A549 (cell line): Measurements from ENCODE around the gene PRL. TPM values are rescaled to one million over a fixed set of nuclear protein-coding genes. Genes with fewer than 3 reads are reported as not detected.

Source experiments
- ATAC-seq, 2 experiments: fragments of 200-7000 bp in 1 of 2; fragments of >200 bp in 1 of 2; cut with Nextera tagmentation in 1 of 2; cut with Tn5 transposase in 1 of 2; 3 replicates each; pipeline versions ENCODE4 v1.8.0 to v1.9.1; 2018 to 2020; ENCODE audit warnings: mild to moderate bottlenecking in 1 of 2, moderate library complexity in 1 of 2
- CTCF ChIA-PET: fragments of 300-600 bp; sonication (Branson Sonifier 250); formaldehyde crosslinking; extraction: SDS; loops from one replicate; lab custom pipeline; 2021; ENCODE audit warnings: antibody characterized with exemption, inconsistent platforms; lab: Yijun Ruan, JAX
- POLR2A ChIA-PET: fragments of 350-600 bp; formaldehyde crosslinking; extraction: SDS; loops from one replicate; lab custom pipeline; 2021; ENCODE audit warnings: antibody characterized with exemption, inconsistent platforms; lab: Yijun Ruan, JAX
- DNase-seq, 2 experiments: peaks; one replicate each; pipeline versions ENCODE4 v3.0.0 to v3.0.0-alpha.2; 2011 to 2016; ENCODE audit warnings: low read depth in 1 of 2, low spot score in 1 of 2
- FAIRE-seq: peaks from 2 replicates; lab custom pipeline; 2011; peaks lifted over from hg19 to GRCh38; lab: Jason Lieb, UNC
- H3K27ac ChIP-seq, 2 experiments: fragments of >200 bp; sonication (Bioruptor Twin); formaldehyde crosslinking; 3 replicates each; pipeline ENCODE4 v1.5.1; 2016 to 2017
- H3K4me1 ChIP-seq: fragments of >200 bp; sonication (Bioruptor Twin); formaldehyde crosslinking; 3 replicates; pipeline ENCODE4 v1.6.1; 2016
- H3K4me2 ChIP-seq: fragments of >200 bp; sonication (Bioruptor Twin); formaldehyde crosslinking; 3 replicates; pipeline ENCODE4 v1.6.1; 2016
- H3K4me3 ChIP-seq: fragments of >200 bp; sonication (Bioruptor Twin); formaldehyde crosslinking; 3 replicates; pipeline ENCODE4 v1.5.1; 2016
- H3K9me3 ChIP-seq: fragments of >200 bp; sonication (Bioruptor Twin); formaldehyde crosslinking; 3 replicates; pipeline ENCODE4 v1.6.1; 2016
- BHLHE40 ChIP-seq: IDR thresholded peaks from 2 replicates; pipeline ENCODE4 v1.6.1; 2012; ENCODE audit warnings: low read depth, low read length, inconsistent platforms
- CBX2 ChIP-seq: fragments of 200-600 bp; sonication (generic); IDR thresholded peaks from 2 replicates; pipeline ENCODE4 v1.6.1; 2016; ENCODE audit warnings: low read depth, mild to moderate bottlenecking, borderline replicate concordance
- CEBPB ChIP-seq, 2 experiments: fragments of >200 bp in 1 of 2; sonication (Bioruptor Twin) in 1 of 2; formaldehyde crosslinking in 1 of 2; IDR thresholded peaks; 2 replicates each; pipeline ENCODE4 v1.6.1; 2012 to 2016
- CHD4 ChIP-seq: fragments of 200-600 bp; sonication (generic); IDR thresholded peaks from 2 replicates; pipeline ENCODE4 v1.6.1; 2016; ENCODE audit warnings: antibody characterized with exemption, mild to moderate bottlenecking, borderline replicate concordance
- EHMT2 ChIP-seq: fragments of 200-600 bp; sonication (generic); IDR thresholded peaks from 2 replicates; pipeline ENCODE4 v1.6.1; 2016; ENCODE audit warnings: antibody characterized with exemption, low read depth, mild to moderate bottlenecking, moderate library complexity
- ESRRA ChIP-seq: fragments of 150-350 bp; IDR thresholded peaks from 2 replicates; pipeline ENCODE4 v1.6.1; 2014; ENCODE audit warnings: mild to moderate bottlenecking, low read length, borderline replicate concordance
- HEYL ChIP-seq: fragments of 250-450 bp; sonication (Bioruptor Pico); IDR thresholded peaks from 2 replicates; pipeline ENCODE4 v1.8.0; 2021; ENCODE audit warnings: mild to moderate bottlenecking, moderate library complexity
- HOXA7 ChIP-seq: fragments of 250-450 bp; sonication (Bioruptor Pico); IDR thresholded peaks from 2 replicates; pipeline ENCODE4 v1.5.0; 2020; ENCODE audit warnings: mild to moderate bottlenecking, moderate library complexity
- JUN ChIP-seq, 2 experiments: fragments of >200 bp; sonication (Bioruptor Twin); formaldehyde crosslinking; IDR thresholded peaks; 2 replicates in 1 of 2; 3 replicates in 1 of 2; pipeline ENCODE4 v1.6.1; 2016 to 2017
- KDM5A ChIP-seq: fragments of 200-600 bp; sonication (generic); IDR thresholded peaks from 2 replicates; pipeline ENCODE4 v1.6.1; 2016; ENCODE audit warnings: antibody characterized with exemption, mild to moderate bottlenecking
- MAFK ChIP-seq: fragments of 450-650 bp; IDR thresholded peaks from 2 replicates; pipeline ENCODE4 v1.6.1; 2014; ENCODE audit not compliant: partially characterized antibody
- PHF8 ChIP-seq: fragments of 200-600 bp; sonication (generic); IDR thresholded peaks from 2 replicates; pipeline ENCODE4 v1.6.1; 2016; ENCODE audit warnings: low read depth, mild to moderate bottlenecking, antibody characterized with exemption, moderate library complexity, borderline replicate concordance
- RCOR1 ChIP-seq: fragments of 150-350 bp; IDR thresholded peaks from 2 replicates; pipeline ENCODE4 v1.6.1; 2014; ENCODE audit warnings: antibody characterized with exemption, low read length, low read depth
- RFX5 ChIP-seq: fragments of 450-650 bp; IDR thresholded peaks from 2 replicates; pipeline ENCODE4 v1.7.1; 2014; ENCODE audit warnings: antibody characterized with exemption, mild to moderate bottlenecking, moderate library complexity
- TP53 ChIP-seq: fragments of 250-450 bp; sonication (Bioruptor Pico); IDR thresholded peaks from 2 replicates; pipeline ENCODE4 v1.5.0; 2021; ENCODE audit warnings: mild to moderate bottlenecking, moderate library complexity
- ZFP36 ChIP-seq: fragments of 450-650 bp; IDR thresholded peaks from 2 replicates; pipeline ENCODE4 v1.6.1; 2014; ENCODE audit warnings: borderline replicate concordance; ENCODE audit not compliant: partially characterized antibody
- ZNF302 ChIP-seq: fragments of 250-450 bp; sonication (Bioruptor Pico); IDR thresholded peaks from 2 replicates; pipeline ENCODE4 v1.9.0; 2021; ENCODE audit warnings: inconsistent platforms, mild to moderate bottlenecking, moderate library complexity
- ZSCAN20 ChIP-seq: fragments of 250-450 bp; sonication (Bioruptor Pico); IDR thresholded peaks from 2 replicates; pipeline ENCODE4 v1.8.0; 2022; ENCODE audit warnings: mild to moderate bottlenecking, moderate library complexity
- WGBS: methylation state at CpG from one replicate; pipeline ENCODE4 v1.1.6; 2017; ENCODE audit errors: missing lambda C conversion rate; 5-methylcytosine and 5-hydroxymethylcytosine counted together
- polyA plus RNA-seq, 4 experiments: library from polyadenylated mRNA; depleted of rRNA in 3 of 4; stranded (reverse); fragments of >200 nt; fragmentation: RNase III in 1 of 4; extraction: RNeasy Plus Mini Kit Qiagen cat#74134 plus additional on column Dnase treatment in 1 of 4; gene quantifications; 2 replicates in 3 of 4; 3 replicates in 1 of 4; pipeline ENCODE4 v1.2.3, GENCODE V29; 2011 to 2017
- TF ChIP-seq, protein P1 (sequence below): fragments of 250-450 bp; sonication (Bioruptor Pico); IDR thresholded peaks from 2 replicates; pipeline ENCODE4 v1.5.0; 2021; ENCODE audit warnings: mild to moderate bottlenecking, moderate library complexity, borderline replicate concordance
- TF ChIP-seq, protein P2 (sequence below): fragments of 250-450 bp; sonication (Bioruptor Pico); IDR thresholded peaks from 2 replicates; pipeline ENCODE4 v1.5.0; 2020; ENCODE audit warnings: low read depth, mild to moderate bottlenecking, moderate library complexity
- TF ChIP-seq, protein P3 (sequence below): IDR thresholded peaks from 2 replicates; pipeline ENCODE4 v1.6.1; 2012
- TF ChIP-seq, protein P4 (sequence below): fragments of 150-350 bp; IDR thresholded peaks from 2 replicates; pipeline ENCODE4 v1.6.1; 2014; ENCODE audit warnings: low read depth, mild to moderate bottlenecking, low read length

The PRL gene
- polyA plus RNA-seq, 2 of the 4 experiments (the other 2 are of a cell fraction) = not detected

DNA sequence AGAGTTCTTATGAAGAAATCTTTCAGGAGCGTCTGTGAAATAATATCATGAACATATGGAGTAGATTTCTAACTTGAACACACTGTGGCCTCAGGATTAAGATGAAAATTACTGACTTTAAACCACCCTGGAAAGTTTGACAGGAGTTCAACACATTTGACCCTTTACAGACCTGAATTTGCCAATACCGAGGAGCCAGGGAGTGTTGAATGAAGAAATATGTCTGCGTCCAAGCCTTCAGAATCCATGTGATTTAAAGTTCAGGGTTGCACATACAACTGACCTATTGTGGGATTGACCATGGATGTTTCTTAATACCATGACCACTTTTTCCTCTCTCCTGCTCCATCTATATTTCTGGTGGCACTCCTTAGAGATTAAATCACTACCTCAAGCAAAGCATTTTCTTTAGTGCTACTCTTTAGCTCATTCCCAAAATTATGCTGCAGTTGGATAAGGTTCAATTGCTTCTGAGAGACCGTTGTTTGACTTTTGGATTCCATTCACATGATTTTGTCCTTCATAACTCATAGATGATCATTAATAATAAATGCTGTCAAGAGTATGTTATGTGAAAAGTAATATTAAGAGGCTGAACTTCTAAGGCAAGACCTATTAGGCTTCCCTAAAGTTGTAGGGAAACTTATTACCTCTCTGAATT lies 57.4 kb downstream of the PRL start:
- WGBS = 62% methylated on average over 4 of the region's 4 CpGs
- Histone ChIP-seq H3K9me3 (0 out of 3 replicates have a peak, but pooled peaks cover 3% of the 10 kb centered on the region), H3K27ac (peak overlapping the region; percentile 40 to 64; a peak in 3 of 6 replicates), H3K4me3 (no peak overlapping the region), H3K4me1 (peaks cover 24% of the 10 kb centered on the region), H3K4me2 (no peak overlapping the region)
- DNase-seq (no peak), FAIRE-seq (no peak), ATAC-seq (no peak)
- POLR2A ChIA-PET = no interaction called here
- TF ChIP-seq, protein P1, sequence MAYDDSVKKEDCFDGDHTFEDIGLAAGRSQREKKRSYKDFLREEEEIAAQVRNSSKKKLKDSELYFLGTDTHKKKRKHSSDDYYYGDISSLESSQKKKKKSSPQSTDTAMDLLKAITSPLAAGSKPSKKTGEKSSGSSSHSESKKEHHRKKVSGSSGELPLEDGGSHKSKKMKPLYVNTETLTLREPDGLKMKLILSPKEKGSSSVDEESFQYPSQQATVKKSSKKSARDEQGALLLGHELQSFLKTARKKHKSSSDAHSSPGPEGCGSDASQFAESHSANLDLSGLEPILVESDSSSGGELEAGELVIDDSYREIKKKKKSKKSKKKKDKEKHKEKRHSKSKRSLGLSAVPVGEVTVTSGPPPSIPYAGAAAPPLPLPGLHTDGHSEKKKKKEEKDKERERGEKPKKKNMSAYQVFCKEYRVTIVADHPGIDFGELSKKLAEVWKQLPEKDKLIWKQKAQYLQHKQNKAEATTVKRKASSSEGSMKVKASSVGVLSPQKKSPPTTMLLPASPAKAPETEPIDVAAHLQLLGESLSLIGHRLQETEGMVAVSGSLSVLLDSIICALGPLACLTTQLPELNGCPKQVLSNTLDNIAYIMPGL (CRISPR knock-in tag) = no peak
- TF ChIP-seq TP53 (CRISPR knock-in tag) (no peak), RFX5 (no peak), MAFK (no peak), KDM5A (no peak), EHMT2 (no peak)
- TF ChIP-seq, protein P2, sequence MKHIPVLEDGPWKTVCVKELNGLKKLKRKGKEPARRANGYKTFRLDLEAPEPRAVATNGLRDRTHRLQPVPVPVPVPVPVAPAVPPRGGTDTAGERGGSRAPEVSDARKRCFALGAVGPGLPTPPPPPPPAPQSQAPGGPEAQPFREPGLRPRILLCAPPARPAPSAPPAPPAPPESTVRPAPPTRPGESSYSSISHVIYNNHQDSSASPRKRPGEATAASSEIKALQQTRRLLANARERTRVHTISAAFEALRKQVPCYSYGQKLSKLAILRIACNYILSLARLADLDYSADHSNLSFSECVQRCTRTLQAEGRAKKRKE (CRISPR knock-in tag) = no peak
- CTCF ChIA-PET = no interaction called here

DNA sequence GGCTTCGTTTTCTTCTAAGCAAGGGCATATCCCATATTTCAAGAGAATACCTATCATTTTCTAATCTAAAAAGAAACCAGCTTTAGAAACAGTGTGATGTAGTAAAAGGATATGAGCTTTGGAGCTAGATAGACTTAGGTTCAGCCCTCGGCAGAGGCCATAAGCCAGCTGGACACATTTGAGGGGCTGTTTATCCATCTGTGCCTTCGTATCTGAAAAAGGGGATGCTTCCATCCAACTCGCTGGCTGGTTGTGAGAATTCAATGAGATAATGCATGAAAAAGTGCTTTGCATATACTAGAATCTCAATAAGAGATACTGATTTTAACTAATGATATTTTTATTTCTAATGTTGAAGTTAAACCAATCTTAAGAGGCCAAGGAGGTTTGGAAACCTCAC lies 58.0 kb downstream of the PRL start:
- DNase-seq = no peak
- Histone ChIP-seq H3K27ac (peak overlapping the region; percentile 7 to 64; a peak in 3 of 6 replicates), H3K4me2 (no peak overlapping the region), H3K4me1 (peaks cover 24% of the 10 kb centered on the region), H3K4me3 (no peak overlapping the region), H3K9me3 (0 out of 3 replicates have a peak, but pooled peaks cover 3% of the 10 kb centered on the region)
- ChIA-PET POLR2A (no interaction called here), CTCF (no interaction called here)
- 82% methylated on average over 4 of the region's 4 CpGs for WGBS
- FAIRE-seq = no peak
- TF ChIP-seq ZNF302 (CRISPR knock-in tag) (no peak), BHLHE40 (no peak), PHF8 (no peak)
- TF ChIP-seq, protein P3, sequence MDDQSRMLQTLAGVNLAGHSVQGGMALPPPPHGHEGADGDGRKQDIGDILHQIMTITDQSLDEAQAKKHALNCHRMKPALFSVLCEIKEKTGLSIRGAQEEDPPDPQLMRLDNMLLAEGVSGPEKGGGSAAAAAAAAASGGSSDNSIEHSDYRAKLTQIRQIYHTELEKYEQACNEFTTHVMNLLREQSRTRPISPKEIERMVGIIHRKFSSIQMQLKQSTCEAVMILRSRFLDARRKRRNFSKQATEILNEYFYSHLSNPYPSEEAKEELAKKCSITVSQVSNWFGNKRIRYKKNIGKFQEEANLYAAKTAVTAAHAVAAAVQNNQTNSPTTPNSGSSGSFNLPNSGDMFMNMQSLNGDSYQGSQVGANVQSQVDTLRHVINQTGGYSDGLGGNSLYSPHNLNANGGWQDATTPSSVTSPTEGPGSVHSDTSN = no peak
- no peak for ATAC-seq

DNA sequence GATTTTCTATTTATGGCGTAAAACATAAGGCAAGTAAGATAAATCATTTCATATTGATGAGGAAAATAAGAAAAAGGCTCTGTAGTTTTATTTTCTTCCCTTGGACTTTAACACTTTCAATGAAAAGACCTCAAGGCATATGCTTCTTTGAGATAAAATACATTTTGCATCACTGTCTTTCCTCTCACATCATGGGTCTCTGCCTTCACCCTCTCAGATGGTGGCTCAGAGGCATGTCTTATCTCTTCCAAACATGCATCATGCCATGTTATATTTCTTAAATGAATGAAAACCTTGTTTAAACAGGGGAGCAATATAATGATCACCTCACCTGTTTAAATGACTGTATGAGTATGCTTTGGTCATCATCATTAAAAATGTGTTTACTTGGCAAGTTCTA lies 59.3 kb downstream of the PRL start:
- Histone ChIP-seq H3K4me2 (peak overlapping the region; percentile 70), H3K4me1 (peaks cover 24% of the 10 kb centered on the region), H3K9me3 (0 out of 3 replicates have a peak, but pooled peaks cover 3% of the 10 kb centered on the region), H3K27ac (peak overlapping the region; percentile 84 to 85), H3K4me3 (peak overlapping the region; percentile 16; the same call in 2 of the 3 replicates)
- 0% methylated on average over 1 of the region's 1 CpG for WGBS
- FAIRE-seq (no peak), DNase-seq (no peak), ATAC-seq (no peak)
- POLR2A ChIA-PET = interaction anchor here (0.8 to 2.5 kb wide), 7 partner anchors 11 to 651 kb away, joined by 3 to 28 read pairs (median 5); partner anchors contain the start of gene SOX4
- TF ChIP-seq ZNF302 (CRISPR knock-in tag) (no peak), CBX2 (no peak), ZFP36 (no peak), HOXA7 (CRISPR knock-in tag) (no peak), ESRRA (no peak), CHD4 (no peak), HEYL (CRISPR knock-in tag) (no peak), TP53 (CRISPR knock-in tag) (no peak), CEBPB (IDR thresholded peaks at IDR 0.05) (no peak), RCOR1 (no peak), ZSCAN20 (CRISPR knock-in tag) (no peak), JUN (IDR thresholded peaks at IDR 0.05) (no peak)
- TF ChIP-seq, protein P3 = no peak
- TF ChIP-seq, protein P1 (CRISPR knock-in tag) = no peak
- TF ChIP-seq, protein P4, sequence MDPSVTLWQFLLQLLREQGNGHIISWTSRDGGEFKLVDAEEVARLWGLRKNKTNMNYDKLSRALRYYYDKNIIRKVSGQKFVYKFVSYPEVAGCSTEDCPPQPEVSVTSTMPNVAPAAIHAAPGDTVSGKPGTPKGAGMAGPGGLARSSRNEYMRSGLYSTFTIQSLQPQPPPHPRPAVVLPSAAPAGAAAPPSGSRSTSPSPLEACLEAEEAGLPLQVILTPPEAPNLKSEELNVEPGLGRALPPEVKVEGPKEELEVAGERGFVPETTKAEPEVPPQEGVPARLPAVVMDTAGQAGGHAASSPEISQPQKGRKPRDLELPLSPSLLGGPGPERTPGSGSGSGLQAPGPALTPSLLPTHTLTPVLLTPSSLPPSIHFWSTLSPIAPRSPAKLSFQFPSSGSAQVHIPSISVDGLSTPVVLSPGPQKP = no peak
- CTCF ChIA-PET = no interaction called here
